Measurements from ENCODE around the gene C1QTNF12.
"Not testable (repeated sequence)": the region's sequence is repeated elsewhere in the genome, so short reads cannot be mapped to it uniquely, and the experiment has no call there.

Gene C1QTNF12

GRCh38 chr1:1196431-1197187 lies 49.9 kb downstream of the C1QTNF12 start:
- no peak for DNase-seq

- not testable (repeated sequence) for DNase-seq
Measured at GRCh38 chr1:1195726-1196125, 50.8 kb downstream of the C1QTNF12 start.

GRCh38 chr1:1194723-1195122 lies 51.8 kb downstream of the C1QTNF12 start:
- no peak for DNase-seq
